ENCODE results near the gene NXN.

Gene NXN

DNA sequence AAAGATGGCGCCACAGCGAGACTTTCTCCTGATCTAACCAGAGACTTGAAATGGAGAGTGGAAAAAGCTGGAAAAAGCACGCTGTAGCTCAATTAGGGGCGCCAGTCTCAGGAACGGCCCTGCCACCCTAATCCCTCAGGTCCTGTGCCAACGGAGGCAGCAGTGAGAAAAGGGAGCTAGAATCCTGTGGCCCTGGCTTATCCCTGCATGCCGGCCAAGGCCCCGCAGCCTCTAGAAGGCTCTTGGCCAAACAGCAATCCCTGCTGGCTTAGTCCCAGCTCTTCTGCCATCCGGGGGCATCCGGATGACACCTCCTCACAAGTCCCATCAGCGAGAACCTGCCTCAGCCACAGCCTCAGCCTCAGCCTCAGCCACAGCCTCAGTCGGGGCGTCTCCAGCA, 127.7 kb downstream of the NXN start:
- H3K4me3 ChIP-seq (ENCODE audit: low read depth, low read length), result no peak overlapping the region
- TF ChIP-seq, protein P1, sequence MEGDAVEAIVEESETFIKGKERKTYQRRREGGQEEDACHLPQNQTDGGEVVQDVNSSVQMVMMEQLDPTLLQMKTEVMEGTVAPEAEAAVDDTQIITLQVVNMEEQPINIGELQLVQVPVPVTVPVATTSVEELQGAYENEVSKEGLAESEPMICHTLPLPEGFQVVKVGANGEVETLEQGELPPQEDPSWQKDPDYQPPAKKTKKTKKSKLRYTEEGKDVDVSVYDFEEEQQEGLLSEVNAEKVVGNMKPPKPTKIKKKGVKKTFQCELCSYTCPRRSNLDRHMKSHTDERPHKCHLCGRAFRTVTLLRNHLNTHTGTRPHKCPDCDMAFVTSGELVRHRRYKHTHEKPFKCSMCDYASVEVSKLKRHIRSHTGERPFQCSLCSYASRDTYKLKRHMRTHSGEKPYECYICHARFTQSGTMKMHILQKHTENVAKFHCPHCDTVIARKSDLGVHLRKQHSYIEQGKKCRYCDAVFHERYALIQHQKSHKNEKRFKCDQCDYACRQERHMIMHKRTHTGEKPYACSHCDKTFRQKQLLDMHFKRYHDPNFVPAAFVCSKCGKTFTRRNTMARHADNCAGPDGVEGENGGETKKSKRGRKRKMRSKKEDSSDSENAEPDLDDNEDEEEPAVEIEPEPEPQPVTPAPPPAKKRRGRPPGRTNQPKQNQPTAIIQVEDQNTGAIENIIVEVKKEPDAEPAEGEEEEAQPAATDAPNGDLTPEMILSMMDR (IDR thresholded peaks at IDR 0.05; ENCODE audit: control insufficient read depth, extremely low read depth, insufficient read depth), result no peak
- DNase-seq (ENCODE audit: low read depth), result no peak

DNA sequence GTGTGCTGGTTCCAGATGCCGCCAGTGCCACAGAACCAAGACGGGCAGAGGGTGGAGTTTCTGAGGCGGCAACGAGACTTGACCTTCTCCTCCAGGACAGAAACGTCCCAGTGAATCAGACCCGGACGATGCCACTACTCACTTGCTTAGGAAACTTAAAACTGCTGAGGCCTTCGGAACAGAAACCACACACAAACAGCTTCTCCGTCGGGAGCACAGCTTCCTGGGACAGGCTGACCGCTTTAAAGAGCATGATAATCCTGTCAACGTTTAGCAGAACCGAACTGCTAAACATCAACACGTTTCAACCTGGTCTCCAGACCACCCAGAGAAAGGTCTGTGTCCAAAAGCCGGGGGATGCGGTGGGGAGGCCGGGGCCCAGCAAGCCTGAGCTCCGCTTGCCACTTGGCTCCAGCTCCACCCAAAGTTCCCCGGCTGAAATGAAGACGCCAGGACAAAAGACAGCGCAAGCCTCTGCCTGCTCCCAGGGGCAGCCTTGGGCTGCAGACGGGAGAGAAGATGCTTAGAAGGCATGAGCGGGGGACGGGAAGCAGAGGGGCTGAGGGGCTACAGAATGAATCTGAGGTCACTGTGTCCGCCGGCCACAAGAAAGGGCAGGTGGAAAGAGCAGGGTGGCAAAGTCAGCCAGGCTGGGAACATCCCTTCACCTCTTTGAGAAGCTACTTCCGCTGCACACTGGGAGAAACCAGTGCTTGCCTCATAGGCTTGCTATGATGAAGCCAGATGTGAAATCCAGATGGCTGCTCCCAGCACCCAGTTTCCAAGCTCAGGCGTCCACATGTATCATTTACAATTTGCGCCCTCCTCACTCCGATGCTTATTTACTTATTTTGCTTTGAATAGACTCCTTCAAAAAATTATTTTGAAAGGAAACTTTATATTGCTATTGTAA, 128.5 kb downstream of the NXN start:
- DNase-seq (ENCODE audit: low read depth), result no peak
- H3K4me3 ChIP-seq (ENCODE audit: low read depth, low read length), result no peak overlapping the region
- TF ChIP-seq, protein P1 (IDR thresholded peaks at IDR 0.05; ENCODE audit: control insufficient read depth, extremely low read depth, insufficient read depth), result no peak

DNA sequence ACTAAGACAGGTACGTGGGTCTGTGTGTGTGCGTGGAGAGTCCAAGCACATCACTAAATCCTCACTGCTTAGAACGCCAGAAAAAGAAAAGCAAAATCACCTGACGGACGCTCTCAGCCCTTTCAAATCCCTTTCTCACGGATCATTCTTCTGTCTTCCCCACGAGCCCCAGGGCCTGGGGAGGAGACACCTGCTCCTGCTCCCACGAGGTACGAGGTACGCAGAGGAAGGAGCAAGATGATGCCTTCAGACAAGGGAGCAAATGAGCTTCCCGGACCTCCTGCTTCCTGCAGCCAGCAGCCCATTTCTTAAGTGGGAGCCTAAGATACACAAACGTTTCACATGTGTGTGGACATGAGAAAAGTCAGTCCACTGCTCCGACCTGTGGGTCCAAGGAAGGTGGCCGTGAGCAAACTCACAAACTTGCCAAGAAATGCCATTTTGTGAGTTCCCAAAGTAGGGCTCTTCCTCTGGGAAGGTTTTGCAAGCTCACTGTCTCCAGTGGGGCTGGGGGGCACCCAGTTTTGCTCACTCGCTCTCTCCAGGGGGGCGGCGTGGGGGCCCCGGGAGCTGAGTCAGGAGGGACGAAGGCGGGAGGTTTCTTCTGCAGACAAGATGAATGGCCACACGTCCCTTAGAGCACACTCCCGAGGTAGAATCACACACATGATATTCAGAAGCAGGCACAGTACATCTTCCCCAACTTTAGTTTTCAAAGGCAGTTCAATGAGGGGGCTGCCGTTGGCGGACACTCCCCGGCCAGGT, 129.3 kb downstream of the NXN start:
- TF ChIP-seq, protein P1 (IDR thresholded peaks at IDR 0.05; ENCODE audit: control insufficient read depth, extremely low read depth, insufficient read depth), result no peak

DNA sequence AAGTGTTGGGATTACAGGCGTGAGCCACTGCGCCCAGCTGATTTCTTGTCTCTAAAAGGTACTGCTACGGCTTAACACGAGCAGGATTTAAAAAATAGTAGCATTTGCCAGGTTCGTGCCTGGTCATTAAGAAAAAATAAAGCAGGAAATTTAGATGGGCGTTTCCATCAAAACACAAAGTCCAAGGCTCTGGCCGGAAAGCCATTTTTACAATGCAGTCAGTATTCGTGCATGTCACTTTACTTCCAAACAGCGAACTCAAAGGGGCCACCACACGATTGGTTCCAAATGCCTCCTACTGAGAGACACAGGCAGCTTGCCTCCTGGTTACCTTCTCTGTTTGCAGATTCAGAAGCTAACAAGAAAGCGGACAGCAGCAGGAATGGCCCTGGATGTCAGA, 131.2 kb downstream of the NXN start:
- TF ChIP-seq, protein P1 (IDR thresholded peaks at IDR 0.05; ENCODE audit: control insufficient read depth, extremely low read depth, insufficient read depth), result no peak
- H3K4me3 ChIP-seq (ENCODE audit: low read depth, low read length), result no peak overlapping the region
- DNase-seq (ENCODE audit: low read depth), result no peak

More for the DNA sequence above, 129.3 kb downstream of the NXN start:
- H3K4me3 ChIP-seq (ENCODE audit: low read depth, low read length), result no peak overlapping the region
- no peak for DNase-seq (ENCODE audit: low read depth)

DNA sequence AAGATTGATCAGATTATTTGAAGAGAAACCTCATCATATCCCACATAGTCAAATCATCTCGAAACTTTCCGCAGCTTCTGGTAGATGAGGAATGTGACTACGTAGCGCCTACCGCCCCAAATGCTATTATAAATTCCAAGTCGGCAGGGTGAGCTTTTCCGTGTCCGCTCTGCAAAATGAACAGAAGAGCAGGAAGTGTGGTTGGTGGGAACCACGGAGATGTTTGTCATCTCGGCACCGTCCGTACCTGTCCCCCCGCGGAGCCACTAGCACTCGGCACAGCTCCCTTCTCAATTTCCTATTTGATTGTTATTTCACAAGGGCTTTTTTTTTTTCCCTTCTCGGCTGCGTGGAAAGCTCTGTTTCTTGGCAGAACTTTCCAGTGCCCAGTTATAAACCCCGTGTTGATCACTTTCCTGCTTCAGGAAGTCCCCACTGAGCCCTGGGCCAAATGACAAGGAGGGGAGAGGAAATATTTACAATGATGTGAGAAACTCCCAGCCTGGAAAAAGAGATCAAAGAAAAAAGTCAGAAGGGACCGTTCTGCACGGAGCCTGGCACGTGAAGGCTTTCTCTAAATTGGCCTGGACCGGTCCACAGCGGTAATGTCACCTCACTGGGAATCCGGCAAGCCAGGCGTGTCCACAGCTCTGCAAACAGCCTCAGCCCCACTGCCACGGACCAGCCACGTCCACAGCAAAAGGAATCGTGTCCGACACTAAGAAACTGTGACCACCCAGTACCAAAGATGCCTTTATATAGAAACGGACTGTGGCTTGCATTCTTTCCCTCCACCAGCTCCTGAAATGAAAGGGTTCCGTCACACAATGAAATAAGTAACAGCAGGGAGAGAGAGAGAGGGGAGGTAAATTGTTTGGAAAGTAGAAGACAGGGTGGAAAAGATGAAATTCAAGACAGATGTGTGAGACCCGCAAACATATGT, 132.4 kb downstream of the NXN start:
- TF ChIP-seq, protein P1 (IDR thresholded peaks at IDR 0.05; ENCODE audit: control insufficient read depth, extremely low read depth, insufficient read depth), result no peak
- no peak for DNase-seq (ENCODE audit: low read depth)
- H3K4me3 ChIP-seq (ENCODE audit: low read depth, low read length), result no peak overlapping the region

DNA sequence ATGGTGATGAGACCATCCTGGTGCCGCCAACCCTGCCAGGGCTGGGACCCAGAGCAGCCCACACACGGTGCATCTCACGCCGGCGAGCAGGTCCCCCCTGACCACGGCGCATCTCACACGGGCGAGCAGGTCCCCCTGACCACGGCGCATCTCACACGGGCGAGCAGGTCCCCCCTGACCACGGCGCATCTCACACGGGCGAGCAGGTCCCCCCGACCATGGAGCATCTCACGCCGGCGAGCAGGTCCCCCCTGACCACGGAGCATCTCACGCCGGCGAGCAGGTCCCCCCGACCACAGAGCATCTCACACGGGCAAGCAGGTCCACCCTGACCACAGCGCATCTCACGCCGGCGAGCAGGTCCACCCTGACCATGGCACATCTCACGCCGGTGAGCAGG, 138.3 kb downstream of the NXN start:
- no peak for DNase-seq (ENCODE audit: low read depth)
- H3K4me3 ChIP-seq (ENCODE audit: low read depth, low read length), result no peak overlapping the region
- TF ChIP-seq, protein P1 (IDR thresholded peaks at IDR 0.05; ENCODE audit: control insufficient read depth, extremely low read depth, insufficient read depth), result no peak

Measured in LNCaP clone FGC (cell line).